ENCODE results near the gene TRIM46. TPM values are rescaled to one million over a fixed set of nuclear protein-coding genes. Genes with fewer than 3 reads are reported as not detected.
A peak's percentile ranks its signal among the peaks of the same experiment; 100 is the strongest.

TRIM46 gene
- total and polyA plus RNA-seq, 2 experiments from 2014 or later: 2.1 to 3.4 TPM

GRCh38 chr1:155131856-155132255 lies 41.8 kb upstream of the TRIM46 start:
- H3K9ac ChIP-seq: no peak overlapping the region
- in situ Hi-C loops (cut with MboI): no loop called here

GRCh38 chr1:155133799-155134281 lies 39.8 kb upstream of the TRIM46 start:
- DNase-seq: no peak
- Histone ChIP-seq H3K9me3 (ENCODE audit: low read depth) (no peaks in the 10 kb centered on the region), H3K27ac (no peak overlapping the region), H3K79me2 (ENCODE audit: insufficient read depth) (peaks cover 23% of the 10 kb centered on the region), H2AFZ (no peak overlapping the region), H3K9me2 (ENCODE audit: insufficient read depth) (no peaks in the 10 kb centered on the region), H3K4me1 (ENCODE audit: insufficient read depth) (peaks cover 15% of the 10 kb centered on the region), H3K4me2 (ENCODE audit: unreplicated experiment) (no peak overlapping the region), H3K36me3 (ENCODE audit: low read depth) (0 out of 2 replicates have a peak, but pooled peaks cover 4% of the 10 kb centered on the region), H3K27me3 (replicated peaks; ENCODE audit: insufficient read depth) (peaks cover 4% of the 10 kb centered on the region), H3K9ac (no peak overlapping the region), H3K4me3 (no peak overlapping the region), H3F3A (ENCODE audit: insufficient read depth) (peaks cover 11% of the 10 kb centered on the region), H4K20me1 (ENCODE audit: insufficient read depth) (no peaks in the 10 kb centered on the region)
- no peak for TF ChIP-seq EZH2 (IDR thresholded peaks at IDR 0.05; ENCODE audit: insufficient read depth, poor library complexity, severe bottlenecking)
- TF ChIP-seq EZH2phosphoT487 (IDR thresholded peaks at IDR 0.05; ENCODE audit: insufficient read depth, low read depth): no peak
- 84 to 86% methylated on average over 6 to 7 of the region's 7 CpGs for WGBS, 2 experiments (ENCODE audit: low coverage in 1 of 2, low lambda C conversion rate in 2 of 2, missing lambda C conversion rate in 2 of 2)
- in situ Hi-C loops (cut with MboI): no loop called here

More at GRCh38 chr1:155131856-155132255, 41.8 kb upstream of the TRIM46 start:
- TF ChIP-seq EZH2 (IDR thresholded peaks at IDR 0.05; ENCODE audit: insufficient read depth, poor library complexity, severe bottlenecking) (no peak), EZH2phosphoT487 (IDR thresholded peaks at IDR 0.05; ENCODE audit: insufficient read depth, low read depth) (no peak)
- Histone ChIP-seq H3K36me3 (ENCODE audit: low read depth) (no peaks in the 10 kb centered on the region), H3K4me1 (ENCODE audit: insufficient read depth) (peaks cover 13% of the 10 kb centered on the region; the same call in 1 of the 2 replicates), H3K27me3 (replicated peaks; ENCODE audit: insufficient read depth) (peaks cover 20% of the 10 kb centered on the region), H3K79me2 (ENCODE audit: insufficient read depth) (peaks cover 3% of the 10 kb centered on the region), H3K4me2 (ENCODE audit: unreplicated experiment) (no peak overlapping the region), H3K9me2 (ENCODE audit: insufficient read depth) (no peaks in the 10 kb centered on the region), H3K9me3 (ENCODE audit: low read depth) (no peaks in the 10 kb centered on the region), H4K20me1 (ENCODE audit: insufficient read depth) (no peaks in the 10 kb centered on the region), H2AFZ (no peak overlapping the region), H3K4me3 (no peak overlapping the region), H3F3A (ENCODE audit: insufficient read depth) (0 out of 2 replicates have a peak, but pooled peaks cover 3% of the 10 kb centered on the region), H3K27ac (no peak overlapping the region)
- no peak for DNase-seq
- 67 to 69% methylated on average over 2 of the region's 2 CpGs for WGBS, 2 experiments (ENCODE audit: low coverage in 1 of 2, low lambda C conversion rate in 2 of 2, missing lambda C conversion rate in 2 of 2)

- H3K4me3 ChIP-seq: no peak overlapping the region
- peaks cover 27% of the 10 kb centered on the region for H3K79me2 ChIP-seq (ENCODE audit: insufficient read depth)
- DNase-seq: no peak
- no peak overlapping the region for H2AFZ ChIP-seq
- no peaks in the 10 kb centered on the region for H4K20me1 ChIP-seq (ENCODE audit: insufficient read depth)
- H3K9me3 ChIP-seq (ENCODE audit: low read depth): no peaks in the 10 kb centered on the region
- peaks cover 15% of the 10 kb centered on the region for H3F3A ChIP-seq (ENCODE audit: insufficient read depth)
- no peaks in the 10 kb centered on the region for H3K27me3 ChIP-seq (replicated peaks; ENCODE audit: insufficient read depth)
- H3K27ac ChIP-seq: peak overlapping the region; percentile 100
- 0 out of 2 replicates have a peak, but pooled peaks cover 4% of the 10 kb centered on the region for H3K36me3 ChIP-seq (ENCODE audit: low read depth)
- no peaks in the 10 kb centered on the region for H3K9me2 ChIP-seq (ENCODE audit: insufficient read depth)
- H3K4me1 ChIP-seq (ENCODE audit: insufficient read depth): peaks cover 20% of the 10 kb centered on the region
- TF ChIP-seq EZH2 (IDR thresholded peaks at IDR 0.05; ENCODE audit: insufficient read depth, poor library complexity, severe bottlenecking) (no peak), EZH2phosphoT487 (IDR thresholded peaks at IDR 0.05; ENCODE audit: insufficient read depth, low read depth) (no peak)
- H3K9ac ChIP-seq: peak overlapping the region; percentile 97; the same call in 1 of the 2 replicates
- in situ Hi-C loops (cut with MboI): no loop called here
- peak overlapping the region; percentile 97 for H3K4me2 ChIP-seq (ENCODE audit: unreplicated experiment)
- 56 to 59% methylated on average over 1 of the region's 1 CpG for WGBS, 2 experiments (ENCODE audit: low coverage in 1 of 2, low lambda C conversion rate in 2 of 2, missing lambda C conversion rate in 2 of 2)
Measured at GRCh38 chr1:155134322-155134721, 39.3 kb upstream of the TRIM46 start.

GRCh38 chr1:155134880-155135414 lies 38.7 kb upstream of the TRIM46 start:
- Histone ChIP-seq H3K27me3 (replicated peaks; ENCODE audit: insufficient read depth) (no peaks in the 10 kb centered on the region), H3K79me2 (ENCODE audit: insufficient read depth) (peaks cover 34% of the 10 kb centered on the region), H3K4me2 (ENCODE audit: unreplicated experiment) (peak overlapping the region; percentile 97), H3K4me1 (ENCODE audit: insufficient read depth) (peaks cover 20% of the 10 kb centered on the region), H3K9ac (peak overlapping the region; percentile 97), H2AFZ (peak overlapping the region; percentile 75), H3K36me3 (ENCODE audit: low read depth) (0 out of 2 replicates have a peak, but pooled peaks cover 4% of the 10 kb centered on the region), H3K9me2 (ENCODE audit: insufficient read depth) (no peaks in the 10 kb centered on the region), H3K9me3 (ENCODE audit: low read depth) (no peaks in the 10 kb centered on the region), H3F3A (ENCODE audit: insufficient read depth) (peaks cover 20% of the 10 kb centered on the region), H4K20me1 (ENCODE audit: insufficient read depth) (no peaks in the 10 kb centered on the region), H3K4me3 (peak overlapping the region; percentile 88), H3K27ac (peak overlapping the region; percentile 100)
- WGBS, 2 experiments (ENCODE audit: low coverage in 1 of 2, low lambda C conversion rate in 2 of 2, missing lambda C conversion rate in 2 of 2): 1% methylated on average over 18 of the region's 18 CpGs
- in situ Hi-C loops (cut with MboI): no loop called here
- DNase-seq: peak; percentile 99
- TF ChIP-seq EZH2 (IDR thresholded peaks at IDR 0.05; ENCODE audit: insufficient read depth, poor library complexity, severe bottlenecking) (no peak), EZH2phosphoT487 (IDR thresholded peaks at IDR 0.05; ENCODE audit: insufficient read depth, low read depth) (no peak)

All from GM23248 (cell line).